GM12878 (cell line): ENCODE measurements around the gene FKBP15. TPM values are rescaled to one million over a fixed set of nuclear protein-coding genes. Genes with fewer than 3 reads are reported as not detected.

Experiments
- BCL11A ChIP-seq: IDR thresholded peaks from 2 replicates; pipeline ENCODE4 v1.6.1; 2011; ENCODE audit warnings: low read depth, low read length
- DPF2 ChIP-seq: fragments of 450-650 bp; IDR thresholded peaks from 2 replicates; pipeline ENCODE4 v1.6.1; 2017; ENCODE audit warnings: mild to moderate bottlenecking
- HDGF ChIP-seq: fragments of 450-650 bp; IDR thresholded peaks from 2 replicates; pipeline ENCODE4 v1.6.1; 2016; ENCODE audit warnings: antibody characterized with exemption
- IKZF1 ChIP-seq: fragments of 450-650 bp; conservative IDR thresholded peaks from 2 replicates; pipeline ENCODE4 v1.6.1; 2017; ENCODE audit warnings: antibody characterized with exemption, mild to moderate bottlenecking
- JUND ChIP-seq: IDR thresholded peaks from 2 replicates; pipeline ENCODE4 v1.6.1; 2012; ENCODE audit warnings: low read depth, mild to moderate bottlenecking, low read length, improper control_type of control experiment, moderate library complexity
- KDM1A ChIP-seq: fragments of 200-600 bp; sonication (generic); IDR thresholded peaks from 2 replicates; pipeline ENCODE4 v1.6.1; 2016; ENCODE audit warnings: borderline replicate concordance
- MEF2A ChIP-seq: IDR thresholded peaks from 2 replicates; pipeline ENCODE4 v1.6.1; 2011; ENCODE audit warnings: low read depth, mild to moderate bottlenecking, low read length, moderate library complexity; ENCODE audit not compliant: insufficient read depth
- MTA2 ChIP-seq: fragments of 450-650 bp; IDR thresholded peaks from 2 replicates; pipeline ENCODE4 v1.6.1; 2016; ENCODE audit warnings: low read depth, mild to moderate bottlenecking, moderate library complexity
- MTA3 ChIP-seq: IDR thresholded peaks from 2 replicates; pipeline ENCODE4 v1.6.1; 2012; ENCODE audit warnings: low read length, inconsistent platforms, borderline replicate concordance
- NR2C1 ChIP-seq: fragments of 450-650 bp; IDR thresholded peaks from 2 replicates; pipeline ENCODE4 v1.6.1; 2017; ENCODE audit warnings: antibody characterized with exemption, mild to moderate bottlenecking, moderate library complexity
- PAX5 ChIP-seq: IDR thresholded peaks from 2 replicates; pipeline ENCODE4 v1.6.1; 2011; ENCODE audit warnings: low read depth, low read length, borderline replicate concordance
- PAX8 ChIP-seq: fragments of 450-650 bp; IDR thresholded peaks from 2 replicates; pipeline ENCODE4 v1.6.1; 2017; ENCODE audit warnings: mild to moderate bottlenecking, moderate library complexity
- POLR2AphosphoS2 ChIP-seq: IDR thresholded peaks from 2 replicates; pipeline ENCODE4 v1.6.1; 2011; ENCODE audit warnings: low read depth, mild to moderate bottlenecking, low read length, improper control_type of control experiment, moderate library complexity
- RAD51 ChIP-seq: fragments of 450-650 bp; IDR thresholded peaks from 2 replicates; pipeline ENCODE4 v1.6.1; 2016; ENCODE audit warnings: moderate library complexity, mild to moderate bottlenecking, inconsistent platforms
- SIN3A ChIP-seq: IDR thresholded peaks from 2 replicates; pipeline ENCODE4 v1.6.1; 2012; ENCODE audit warnings: low read depth, low read length, improper control_type of control experiment
- SIX5 ChIP-seq: IDR thresholded peaks from 2 replicates; pipeline ENCODE4 v1.6.1; 2011; ENCODE audit warnings: mild to moderate bottlenecking, low read depth, low read length, moderate library complexity; ENCODE audit not compliant: severe bottlenecking
- STAT3 ChIP-seq: IDR thresholded peaks from 2 replicates; pipeline ENCODE4 v1.6.1; 2011; ENCODE audit warnings: low read depth, low read length, improper control_type of control experiment
- TAF1 ChIP-seq: IDR thresholded peaks from 2 replicates; pipeline ENCODE4 v1.6.1; 2011; ENCODE audit warnings: mild to moderate bottlenecking, low read depth, low read length, borderline replicate concordance
- polyA plus RNA-seq, 11 experiments: library from polyadenylated mRNA; depleted of rRNA in 4 of 11; unstranded in 6 of 11; stranded (reverse) in 5 of 11; fragments of >200 nt; fragmentation: Nextera tagmentation in 4 of 11; fragmentation: Illumina TruSeq in 1 of 11; extraction: Ambion mirVana in 4 of 11; extraction: Trizol in 1 of 11; gene quantifications; 1 replicate in 1 of 11; 2 replicates in 10 of 11; pipeline versions ENCODE4 v1.2.1 to v1.2.3, GENCODE V29; 2011 to 2016; ENCODE audit warnings: inconsistent platforms in 2 of 11, missing spikeins in 2 of 11, low read depth in 1 of 11
- total RNA-seq, 4 experiments: library from RNA; depleted of rRNA in 3 of 4; stranded (reverse); fragments of >200 nt in 3 of 4; fragmentation: Illumina TruSeq in 1 of 4; extraction: Trizol in 1 of 4; gene quantifications; 2 replicates each; pipeline versions ENCODE4 v1.2.1 to v1.2.3, GENCODE V29; 2013 to 2021
- TF ChIP-seq, protein P1 (sequence below): fragments of 150-350 bp; IDR thresholded peaks from 2 replicates; pipeline ENCODE4 v1.6.1; 2016; ENCODE audit warnings: low read depth, low read length
- TF ChIP-seq, protein P2 (sequence below): IDR thresholded peaks from 2 replicates; pipeline ENCODE4 v1.6.1; 2011; ENCODE audit warnings: borderline replicate concordance, low read depth, mild to moderate bottlenecking, moderate library complexity, mixed read lengths, low read length; ENCODE audit not compliant: insufficient read depth; ENCODE audit errors: extremely low read length
- TF ChIP-seq, protein P3 (sequence below): IDR thresholded peaks from 2 replicates; pipeline ENCODE4 v1.6.1; 2011; ENCODE audit warnings: low read depth, mild to moderate bottlenecking, low read length, moderate library complexity, borderline replicate concordance; ENCODE audit errors: extremely low read depth
- TF ChIP-seq, protein P4 (sequence below), 3 experiments: IDR thresholded peaks in 2 of 3; conservative IDR thresholded peaks in 1 of 3; 2 replicates each; pipeline ENCODE4 v1.5.1; 2011; ENCODE audit warnings: low read depth in 3 of 3, low read length in 3 of 3, mild to moderate bottlenecking in 3 of 3, control low read depth in 2 of 3, moderate library complexity in 2 of 3, inconsistent platforms in 1 of 3, mixed read lengths in 1 of 3; ENCODE audit not compliant: control insufficient read depth in 2 of 3, insufficient read depth in 1 of 3; ENCODE audit errors: extremely low read depth in 1 of 3
- TF ChIP-seq, protein P5 (sequence below): IDR thresholded peaks from 2 replicates; pipeline ENCODE4 v1.6.1; 2012; ENCODE audit warnings: low read depth, low read length, improper control_type of control experiment

Gene FKBP15
- total and polyA plus RNA-seq, 10 of the 15 experiments (the other 5 are each of a cell fraction or from before 2014, with no cell fraction given), result 5.0 to 53.4 (median 21.2) TPM

DNA sequence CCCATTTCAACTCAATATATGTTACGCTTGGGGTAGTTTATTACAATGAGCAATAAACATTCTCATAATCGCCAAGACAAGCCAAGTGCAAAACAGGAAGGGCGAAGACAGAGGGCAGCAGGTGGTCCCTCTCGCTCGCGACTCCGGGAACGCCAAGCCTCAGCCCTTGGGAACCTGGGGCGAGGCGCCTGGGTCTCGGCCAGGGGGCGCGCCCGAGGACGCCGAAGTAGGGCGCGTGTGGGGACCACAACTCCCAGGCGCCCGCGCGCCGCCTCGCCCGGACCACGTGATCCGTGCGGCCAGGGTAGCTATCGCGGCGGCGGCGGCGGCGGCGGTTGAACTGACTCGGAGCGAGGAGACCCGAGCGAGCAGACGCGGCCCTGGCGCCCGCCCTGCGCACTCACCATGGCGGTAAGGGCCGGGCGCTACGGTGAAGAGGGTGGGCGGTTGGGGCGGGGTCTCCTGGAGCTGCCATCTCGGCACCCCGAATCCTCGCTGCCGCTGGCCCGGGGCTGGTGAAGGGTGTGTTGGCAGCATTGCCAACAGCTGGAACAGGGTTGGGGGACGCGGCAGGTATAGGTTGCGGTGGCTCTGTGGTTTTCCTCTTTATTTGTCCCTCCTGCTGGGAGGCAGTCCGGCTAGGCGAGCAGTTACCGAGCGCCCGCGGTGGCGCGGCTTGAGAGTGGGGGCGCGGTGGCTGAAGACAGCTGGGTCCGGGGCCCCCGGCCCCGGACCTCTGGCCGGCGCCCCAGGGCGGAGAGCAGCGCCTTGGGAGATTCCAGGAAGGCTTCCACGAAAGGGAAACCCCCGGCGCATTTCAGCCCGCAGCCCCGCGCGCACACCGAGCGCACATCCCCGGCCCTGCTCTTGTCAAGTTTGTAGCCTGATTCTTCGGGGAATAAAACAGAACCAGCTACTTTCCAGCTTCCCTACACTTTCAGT lies 70.1 kb downstream of the FKBP15 start, which contains the start of gene SLC31A2 (continued):
- TF ChIP-seq, protein P1, sequence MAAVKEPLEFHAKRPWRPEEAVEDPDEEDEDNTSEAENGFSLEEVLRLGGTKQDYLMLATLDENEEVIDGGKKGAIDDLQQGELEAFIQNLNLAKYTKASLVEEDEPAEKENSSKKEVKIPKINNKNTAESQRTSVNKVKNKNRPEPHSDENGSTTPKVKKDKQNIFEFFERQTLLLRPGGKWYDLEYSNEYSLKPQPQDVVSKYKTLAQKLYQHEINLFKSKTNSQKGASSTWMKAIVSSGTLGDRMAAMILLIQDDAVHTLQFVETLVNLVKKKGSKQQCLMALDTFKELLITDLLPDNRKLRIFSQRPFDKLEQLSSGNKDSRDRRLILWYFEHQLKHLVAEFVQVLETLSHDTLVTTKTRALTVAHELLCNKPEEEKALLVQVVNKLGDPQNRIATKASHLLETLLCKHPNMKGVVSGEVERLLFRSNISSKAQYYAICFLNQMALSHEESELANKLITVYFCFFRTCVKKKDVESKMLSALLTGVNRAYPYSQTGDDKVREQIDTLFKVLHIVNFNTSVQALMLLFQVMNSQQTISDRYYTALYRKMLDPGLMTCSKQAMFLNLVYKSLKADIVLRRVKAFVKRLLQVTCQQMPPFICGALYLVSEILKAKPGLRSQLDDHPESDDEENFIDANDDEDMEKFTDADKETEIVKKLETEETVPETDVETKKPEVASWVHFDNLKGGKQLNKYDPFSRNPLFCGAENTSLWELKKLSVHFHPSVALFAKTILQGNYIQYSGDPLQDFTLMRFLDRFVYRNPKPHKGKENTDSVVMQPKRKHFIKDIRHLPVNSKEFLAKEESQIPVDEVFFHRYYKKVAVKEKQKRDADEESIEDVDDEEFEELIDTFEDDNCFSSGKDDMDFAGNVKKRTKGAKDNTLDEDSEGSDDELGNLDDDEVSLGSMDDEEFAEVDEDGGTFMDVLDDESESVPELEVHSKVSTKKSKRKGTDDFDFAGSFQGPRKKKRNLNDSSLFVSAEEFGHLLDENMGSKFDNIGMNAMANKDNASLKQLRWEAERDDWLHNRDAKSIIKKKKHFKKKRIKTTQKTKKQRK, result no peak
- TF ChIP-seq BCL11A (no peak), MEF2A (0 out of 2 replicates have a peak, but pooled peaks have one; percentile 16), SIX5 (peak; percentile 79), POLR2AphosphoS2 (no peak), STAT3 (no peak), PAX8 (no peak), TAF1 (no peak), JUND (no peak), KDM1A (no peak), IKZF1 (peak; percentile 80), SIN3A (no peak), NR2C1 (no peak), HDGF (no peak), PAX5 (no peak), MTA2 (no peak), DPF2 (no peak), RAD51 (peak; percentile 75; the same call in 1 of the 2 replicates), MTA3 (no peak)
- TF ChIP-seq, protein P2, sequence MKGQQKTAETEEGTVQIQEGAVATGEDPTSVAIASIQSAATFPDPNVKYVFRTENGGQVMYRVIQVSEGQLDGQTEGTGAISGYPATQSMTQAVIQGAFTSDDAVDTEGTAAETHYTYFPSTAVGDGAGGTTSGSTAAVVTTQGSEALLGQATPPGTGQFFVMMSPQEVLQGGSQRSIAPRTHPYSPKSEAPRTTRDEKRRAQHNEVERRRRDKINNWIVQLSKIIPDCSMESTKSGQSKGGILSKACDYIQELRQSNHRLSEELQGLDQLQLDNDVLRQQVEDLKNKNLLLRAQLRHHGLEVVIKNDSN, result peak; percentile 93
- TF ChIP-seq, protein P3, sequence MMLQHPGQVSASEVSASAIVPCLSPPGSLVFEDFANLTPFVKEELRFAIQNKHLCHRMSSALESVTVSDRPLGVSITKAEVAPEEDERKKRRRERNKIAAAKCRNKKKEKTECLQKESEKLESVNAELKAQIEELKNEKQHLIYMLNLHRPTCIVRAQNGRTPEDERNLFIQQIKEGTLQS, result peak; percentile 77; the same call in 1 of the 2 replicates
- TF ChIP-seq, protein P4, sequence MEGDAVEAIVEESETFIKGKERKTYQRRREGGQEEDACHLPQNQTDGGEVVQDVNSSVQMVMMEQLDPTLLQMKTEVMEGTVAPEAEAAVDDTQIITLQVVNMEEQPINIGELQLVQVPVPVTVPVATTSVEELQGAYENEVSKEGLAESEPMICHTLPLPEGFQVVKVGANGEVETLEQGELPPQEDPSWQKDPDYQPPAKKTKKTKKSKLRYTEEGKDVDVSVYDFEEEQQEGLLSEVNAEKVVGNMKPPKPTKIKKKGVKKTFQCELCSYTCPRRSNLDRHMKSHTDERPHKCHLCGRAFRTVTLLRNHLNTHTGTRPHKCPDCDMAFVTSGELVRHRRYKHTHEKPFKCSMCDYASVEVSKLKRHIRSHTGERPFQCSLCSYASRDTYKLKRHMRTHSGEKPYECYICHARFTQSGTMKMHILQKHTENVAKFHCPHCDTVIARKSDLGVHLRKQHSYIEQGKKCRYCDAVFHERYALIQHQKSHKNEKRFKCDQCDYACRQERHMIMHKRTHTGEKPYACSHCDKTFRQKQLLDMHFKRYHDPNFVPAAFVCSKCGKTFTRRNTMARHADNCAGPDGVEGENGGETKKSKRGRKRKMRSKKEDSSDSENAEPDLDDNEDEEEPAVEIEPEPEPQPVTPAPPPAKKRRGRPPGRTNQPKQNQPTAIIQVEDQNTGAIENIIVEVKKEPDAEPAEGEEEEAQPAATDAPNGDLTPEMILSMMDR (IDR thresholded peaks at IDR 0.05 in 2 of 3, conservative IDR thresholded peaks at IDR 0.05 in 1 of 3; ENCODE audit: control insufficient read depth in 2 of 3, extremely low read depth in 1 of 3, insufficient read depth in 1 of 3, low read depth in 3 of 3, low read length in 3 of 3), result peak; percentile 32 to 49 (median 35); a peak in 4 of 6 replicates
- TF ChIP-seq, protein P5, sequence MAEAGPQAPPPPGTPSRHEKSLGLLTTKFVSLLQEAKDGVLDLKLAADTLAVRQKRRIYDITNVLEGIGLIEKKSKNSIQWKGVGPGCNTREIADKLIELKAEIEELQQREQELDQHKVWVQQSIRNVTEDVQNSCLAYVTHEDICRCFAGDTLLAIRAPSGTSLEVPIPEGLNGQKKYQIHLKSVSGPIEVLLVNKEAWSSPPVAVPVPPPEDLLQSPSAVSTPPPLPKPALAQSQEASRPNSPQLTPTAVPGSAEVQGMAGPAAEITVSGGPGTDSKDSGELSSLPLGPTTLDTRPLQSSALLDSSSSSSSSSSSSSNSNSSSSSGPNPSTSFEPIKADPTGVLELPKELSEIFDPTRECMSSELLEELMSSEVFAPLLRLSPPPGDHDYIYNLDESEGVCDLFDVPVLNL, result no peak
